GM12864 (cell line): ENCODE results near the gene HES5.

ENCODE experiments used
- DNase-seq: peaks from one replicate; pipeline ENCODE4 v3.0.0-alpha.2; 2011; ENCODE audit warnings: low read depth
- H3K4me3 ChIP-seq: 2 replicates; pipeline ENCODE4 v1.5.1; 2011; ENCODE audit warnings: mild to moderate bottlenecking, low read depth, low read length, control low read depth
- CTCF ChIP-seq: IDR thresholded peaks from 2 replicates; pipeline ENCODE4 v1.5.1; 2011; ENCODE audit warnings: low read depth, mild to moderate bottlenecking, moderate library complexity, low read length, control low read depth, inconsistent platforms; ENCODE audit errors: missing control alignments

Gene HES5

DNA sequence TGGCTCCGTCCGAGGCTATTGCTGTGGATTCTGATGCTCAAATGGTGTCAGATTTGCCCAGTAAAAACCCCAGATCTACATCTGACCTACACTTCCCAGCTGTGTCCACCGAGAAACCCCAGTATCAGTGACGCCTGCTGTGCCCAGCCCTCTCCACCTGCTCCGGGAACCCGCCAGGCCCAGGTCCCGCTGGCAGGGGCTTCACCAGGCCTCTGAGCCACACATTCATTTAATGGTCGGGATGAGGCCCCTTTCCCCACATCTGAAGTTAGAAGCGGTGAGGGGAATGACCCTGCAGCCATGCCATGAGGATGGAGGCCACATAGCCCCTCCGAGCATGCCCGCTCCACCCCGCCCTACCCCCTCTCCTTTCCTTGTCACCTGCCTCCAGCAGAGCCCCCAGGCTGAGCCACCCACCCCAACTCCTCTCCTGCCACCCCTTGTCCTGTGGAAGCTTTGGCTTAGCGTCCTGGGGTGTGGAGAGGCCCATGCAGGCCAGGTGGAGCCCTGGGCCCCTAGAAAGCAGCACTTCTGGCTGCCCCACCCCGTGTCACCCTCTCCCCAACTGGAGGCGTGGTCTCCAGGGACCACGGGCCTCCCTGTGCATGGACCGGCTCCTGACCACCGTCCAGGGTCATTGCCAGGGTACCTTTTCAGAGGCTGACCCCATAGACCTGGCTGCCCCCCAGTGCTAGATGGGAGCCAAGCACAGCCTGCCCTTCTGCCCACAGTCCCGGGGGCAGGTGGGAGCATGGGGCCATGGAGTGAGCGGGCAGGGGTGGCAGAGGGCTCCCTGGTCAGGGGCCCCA lies 34.1 kb upstream of the HES5 start:
- no peak for TF ChIP-seq CTCF
- H3K4me3 ChIP-seq: no peak overlapping the region
- DNase-seq: no peak

- no peak for DNase-seq
- no peak overlapping the region for H3K4me3 ChIP-seq
- no peak for TF ChIP-seq CTCF
Observed at GRCh38 chr1:2563205-2563604, 33.1 kb upstream of the HES5 start.

DNA sequence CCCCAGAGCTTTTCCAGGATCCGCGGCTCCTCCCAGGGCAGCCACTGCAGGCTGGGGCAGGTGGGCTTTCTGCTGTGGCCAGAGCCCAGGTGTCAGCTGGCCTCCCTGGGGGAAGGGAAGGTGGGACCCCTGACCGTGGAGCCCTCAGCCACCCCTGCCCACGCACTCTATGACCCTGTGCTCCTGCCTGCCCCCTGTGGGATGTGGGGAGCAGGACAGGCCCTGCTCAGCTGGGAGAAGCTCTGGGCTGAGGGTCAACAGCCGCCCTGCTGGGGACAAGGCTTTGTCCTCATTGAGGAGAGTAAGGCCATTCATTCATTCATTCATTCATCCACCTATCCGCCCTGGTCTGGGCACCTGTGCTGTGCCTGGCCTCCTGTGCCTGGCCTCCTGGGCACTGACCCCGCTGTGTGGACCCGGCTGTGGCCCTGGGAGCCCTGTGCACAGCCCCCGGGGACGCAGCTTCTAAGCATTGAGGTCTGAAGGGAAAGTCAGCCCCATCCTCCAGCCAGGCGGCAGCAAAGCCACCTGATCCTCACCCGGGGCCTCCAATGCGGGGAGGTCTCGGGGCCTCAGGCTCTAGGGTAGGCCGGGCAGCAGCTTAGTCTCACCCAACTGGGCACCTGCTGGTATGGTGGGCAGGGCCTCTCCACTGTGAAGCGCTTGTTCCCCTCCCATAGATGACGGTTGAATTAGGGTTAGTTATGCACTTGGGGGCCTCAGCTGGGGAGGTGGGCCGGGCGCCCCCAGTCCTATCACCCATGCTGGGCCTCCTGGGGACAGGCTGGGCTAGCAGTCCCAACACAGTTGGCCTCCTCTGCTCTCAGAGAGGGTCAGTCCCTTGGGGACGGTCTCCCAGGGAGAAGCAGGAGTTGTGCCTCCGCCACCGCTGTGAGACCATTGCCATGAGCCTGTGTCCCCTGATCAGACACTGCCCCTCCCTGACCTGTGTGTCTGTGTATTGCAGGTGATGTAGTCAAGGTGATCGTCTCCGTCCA lies 32.1 kb upstream of the HES5 start:
- peak; percentile 71 for TF ChIP-seq CTCF
- no peak overlapping the region for H3K4me3 ChIP-seq
- no peak for DNase-seq

- H3K4me3 ChIP-seq: no peak overlapping the region
- TF ChIP-seq CTCF: no peak
- DNase-seq: no peak
Observed at GRCh38 chr1:2561446-2561845, 31.4 kb upstream of the HES5 start.

- TF ChIP-seq CTCF: no peak
Observed at GRCh38 chr1:2560299-2561073, 30.4 kb upstream of the HES5 start.

DNA sequence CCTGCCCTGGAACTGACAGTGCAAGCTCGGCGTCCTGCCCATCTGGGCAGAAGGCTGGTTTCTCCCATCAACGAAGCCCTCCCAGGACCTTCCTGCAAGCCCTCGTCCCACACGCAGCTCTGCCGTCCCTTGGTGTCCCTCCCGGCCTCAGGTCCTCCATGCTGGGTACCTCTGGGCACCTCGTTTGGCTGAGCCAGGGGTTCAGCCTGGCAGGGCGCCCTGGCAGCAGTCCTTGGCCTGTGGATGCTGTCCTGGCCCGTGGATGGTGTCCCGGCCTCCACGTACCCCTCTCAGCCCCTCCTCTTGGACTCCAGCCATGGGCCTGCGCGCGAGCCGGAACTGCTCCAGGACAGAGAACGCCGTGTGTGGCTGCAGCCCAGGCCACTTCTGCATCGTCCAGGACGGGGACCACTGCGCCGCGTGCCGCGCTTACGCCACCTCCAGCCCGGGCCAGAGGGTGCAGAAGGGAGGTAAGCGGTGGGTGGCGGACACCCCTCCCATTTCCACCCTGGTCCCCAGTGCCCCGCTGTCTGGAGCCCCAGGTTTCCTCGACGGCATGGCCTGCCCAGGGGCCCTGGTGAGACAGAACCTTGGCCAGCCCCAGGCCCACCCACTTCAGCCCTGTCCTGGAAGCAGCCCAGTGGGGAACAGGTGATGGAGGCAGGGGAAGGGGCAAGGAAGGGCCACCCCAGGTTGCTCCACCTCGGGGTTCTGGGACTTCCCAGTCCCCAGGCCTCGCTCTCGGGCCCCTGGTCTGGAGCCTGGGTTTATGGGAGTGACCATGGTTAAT lies 29.6 kb upstream of the HES5 start:
- no peak for TF ChIP-seq CTCF
- no peak overlapping the region for H3K4me3 ChIP-seq
- DNase-seq: no peak

More at GRCh38 chr1:2560299-2561073, 30.4 kb upstream of the HES5 start:
- DNase-seq: no peak
- no peak overlapping the region for H3K4me3 ChIP-seq
